RWPE2 (cell line): Measurements from ENCODE around the gene TEDDM1.

ENCODE experiments used
- ATAC-seq: fragments of 200-7000 bp; cut with Tn5 transposase; 3 replicates; pipeline ENCODE4 v1.9.1; 2021; ENCODE audit warnings: low read depth
- DNase-seq: peaks from one replicate; pipeline ENCODE4 v3.0.0-alpha.2; 2020; ENCODE audit warnings: low spot score
- H3K27ac ChIP-seq: fragments of 450-650 bp; 2 replicates; pipeline ENCODE4 v1.5.1; 2017; ENCODE audit warnings: mild to moderate bottlenecking; ENCODE audit not compliant: poor library complexity, severe bottlenecking
- H3K27me3 ChIP-seq: fragments of 250-450 bp; sonication (Bioruptor Pico); 2 replicates; pipeline ENCODE4 v1.5.1; 2021; ENCODE audit warnings: mild to moderate bottlenecking, moderate library complexity; ENCODE audit not compliant: insufficient read depth, poor library complexity, severe bottlenecking
- H3K36me3 ChIP-seq: fragments of 250-450 bp; sonication (Bioruptor Pico); 2 replicates; pipeline ENCODE4 v1.5.1; 2020; ENCODE audit warnings: low read depth, mild to moderate bottlenecking, moderate library complexity
- H3K4me1 ChIP-seq: fragments of 250-450 bp; sonication (Bioruptor Pico); 2 replicates; pipeline ENCODE4 v1.5.1; 2021; ENCODE audit warnings: mild to moderate bottlenecking, moderate library complexity; ENCODE audit not compliant: insufficient read depth, poor library complexity, severe bottlenecking
- H3K4me3 ChIP-seq: fragments of 250-450 bp; sonication (Bioruptor Pico); 2 replicates; pipeline ENCODE4 v1.5.1; 2021; ENCODE audit warnings: mild to moderate bottlenecking, moderate library complexity; ENCODE audit not compliant: severe bottlenecking
- H3K9me3 ChIP-seq: fragments of 250-450 bp; sonication (Bioruptor Pico); 2 replicates; pipeline ENCODE4 v1.5.1; 2021; ENCODE audit warnings: mild to moderate bottlenecking, moderate library complexity; ENCODE audit not compliant: severe bottlenecking
- TF ChIP-seq, protein P1 (sequence below): fragments of 450-650 bp; IDR thresholded peaks from one replicate; pipeline ENCODE4 v1.5.1; 2017; ENCODE audit warnings: mild to moderate bottlenecking, moderate library complexity; ENCODE audit not compliant: poor library complexity, severe bottlenecking

The TEDDM1 gene

DNA sequence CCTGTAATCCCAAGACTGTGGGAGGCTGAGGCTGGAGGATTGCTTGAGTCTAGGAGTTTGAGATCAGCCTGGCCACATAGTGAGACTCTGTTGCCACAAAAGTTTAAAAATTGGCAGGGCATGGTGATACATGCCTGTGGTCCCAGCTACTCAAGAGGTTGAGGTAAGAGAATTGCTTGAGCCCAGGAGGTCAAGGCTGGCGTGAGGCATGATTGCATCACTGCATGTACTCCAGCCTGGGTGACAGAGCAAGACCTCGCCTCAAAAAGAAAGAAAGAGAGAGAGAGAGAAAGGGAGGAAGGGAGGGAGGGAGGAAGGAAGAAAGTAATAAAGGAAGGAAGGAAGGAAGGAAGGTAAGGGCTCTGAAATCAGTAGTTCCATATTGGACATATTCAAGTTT lies 33.9 kb downstream of the TEDDM1 start:
- TF ChIP-seq, protein P1, sequence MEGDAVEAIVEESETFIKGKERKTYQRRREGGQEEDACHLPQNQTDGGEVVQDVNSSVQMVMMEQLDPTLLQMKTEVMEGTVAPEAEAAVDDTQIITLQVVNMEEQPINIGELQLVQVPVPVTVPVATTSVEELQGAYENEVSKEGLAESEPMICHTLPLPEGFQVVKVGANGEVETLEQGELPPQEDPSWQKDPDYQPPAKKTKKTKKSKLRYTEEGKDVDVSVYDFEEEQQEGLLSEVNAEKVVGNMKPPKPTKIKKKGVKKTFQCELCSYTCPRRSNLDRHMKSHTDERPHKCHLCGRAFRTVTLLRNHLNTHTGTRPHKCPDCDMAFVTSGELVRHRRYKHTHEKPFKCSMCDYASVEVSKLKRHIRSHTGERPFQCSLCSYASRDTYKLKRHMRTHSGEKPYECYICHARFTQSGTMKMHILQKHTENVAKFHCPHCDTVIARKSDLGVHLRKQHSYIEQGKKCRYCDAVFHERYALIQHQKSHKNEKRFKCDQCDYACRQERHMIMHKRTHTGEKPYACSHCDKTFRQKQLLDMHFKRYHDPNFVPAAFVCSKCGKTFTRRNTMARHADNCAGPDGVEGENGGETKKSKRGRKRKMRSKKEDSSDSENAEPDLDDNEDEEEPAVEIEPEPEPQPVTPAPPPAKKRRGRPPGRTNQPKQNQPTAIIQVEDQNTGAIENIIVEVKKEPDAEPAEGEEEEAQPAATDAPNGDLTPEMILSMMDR = no peak
- no peaks in the 10 kb centered on the region for H3K36me3 ChIP-seq
- DNase-seq = no peak
- no peak overlapping the region for H3K27ac ChIP-seq
- ATAC-seq = no peak
- H3K4me1 ChIP-seq = no peaks in the 10 kb centered on the region
- H3K9me3 ChIP-seq = no peaks in the 10 kb centered on the region
- H3K4me3 ChIP-seq = no peak overlapping the region
- no peaks in the 10 kb centered on the region for H3K27me3 ChIP-seq

DNA sequence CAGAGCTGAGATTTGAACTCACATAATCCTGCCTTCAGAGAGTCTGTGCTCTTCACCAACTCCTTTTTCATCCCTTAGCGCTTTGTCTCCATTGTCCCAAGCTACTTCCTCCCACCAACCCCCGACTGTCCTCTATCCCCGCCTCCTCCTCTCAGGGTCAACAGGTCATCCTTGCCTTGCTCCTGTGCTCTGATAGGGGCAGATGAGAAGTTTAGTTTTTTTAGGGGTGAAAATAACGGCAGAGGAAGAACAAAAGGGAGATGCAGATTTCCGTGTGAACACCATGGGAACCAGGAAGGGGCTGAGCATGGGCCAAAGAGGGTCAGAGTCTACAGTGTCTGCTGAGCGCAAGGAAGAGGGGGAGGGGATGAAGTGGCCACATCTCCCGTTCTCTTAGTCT lies 40.8 kb downstream of the TEDDM1 start:
- Histone ChIP-seq H3K27ac (no peak overlapping the region), H3K36me3 (no peaks in the 10 kb centered on the region), H3K9me3 (no peaks in the 10 kb centered on the region), H3K4me3 (no peak overlapping the region), H3K4me1 (no peaks in the 10 kb centered on the region), H3K27me3 (no peaks in the 10 kb centered on the region)
- ATAC-seq (no peak), DNase-seq (no peak)
- TF ChIP-seq, protein P1 = no peak

GRCh38 chr1:182357913-182358312 lies 42.6 kb downstream of the TEDDM1 start:
- Histone ChIP-seq H3K36me3 (no peaks in the 10 kb centered on the region), H3K9me3 (no peaks in the 10 kb centered on the region), H3K4me1 (no peaks in the 10 kb centered on the region), H3K27ac (no peak overlapping the region), H3K4me3 (no peak overlapping the region), H3K27me3 (no peaks in the 10 kb centered on the region)
- TF ChIP-seq, protein P1 = no peak
- no peak for ATAC-seq
- no peak for DNase-seq

DNA sequence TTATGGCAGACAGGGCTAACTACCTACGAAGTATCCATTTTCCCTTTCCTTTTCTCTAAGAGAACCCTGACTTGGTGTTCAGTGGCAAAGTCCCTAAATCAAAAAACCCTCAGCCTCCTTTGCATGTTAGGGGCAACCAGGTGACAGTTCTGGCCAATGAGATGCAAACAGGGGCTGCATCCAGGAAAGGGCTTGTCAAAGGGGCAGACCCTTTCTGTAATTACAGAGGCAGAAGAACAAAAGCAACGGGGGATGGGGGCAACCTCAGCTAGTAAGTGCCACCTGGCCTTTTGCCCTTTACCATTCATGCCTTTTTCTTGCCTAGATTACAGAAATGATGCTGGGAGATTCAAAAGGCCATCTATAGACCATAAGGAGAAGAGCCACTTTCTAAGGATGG lies 43.3 kb downstream of the TEDDM1 start:
- H3K27me3 ChIP-seq = no peaks in the 10 kb centered on the region
- no peak for ATAC-seq
- TF ChIP-seq, protein P1 = no peak

GRCh38 chr1:182355723-182356098 lies 44.8 kb downstream of the TEDDM1 start:
- H3K4me3 ChIP-seq = no peak overlapping the region
- no peaks in the 10 kb centered on the region for H3K9me3 ChIP-seq
- H3K4me1 ChIP-seq = no peaks in the 10 kb centered on the region
- H3K36me3 ChIP-seq = no peaks in the 10 kb centered on the region
- no peak overlapping the region for H3K27ac ChIP-seq
- TF ChIP-seq, protein P1 = no peak
- no peak for DNase-seq
- no peaks in the 10 kb centered on the region for H3K27me3 ChIP-seq
- ATAC-seq = no peak

More for the DNA sequence above, 43.3 kb downstream of the TEDDM1 start:
- Histone ChIP-seq H3K9me3 (no peaks in the 10 kb centered on the region), H3K27ac (no peak overlapping the region), H3K36me3 (no peaks in the 10 kb centered on the region), H3K4me3 (no peak overlapping the region), H3K4me1 (no peaks in the 10 kb centered on the region)
- DNase-seq = no peak
